ENCODE measurements around the gene ARHGAP44. TPM values are rescaled to one million over a fixed set of nuclear protein-coding genes. Genes with fewer than 3 reads are reported as not detected.

Gene ARHGAP44
- total and polyA plus RNA-seq, 2 experiments from 2014 or later: 5.8 to 16.4 TPM

DNA sequence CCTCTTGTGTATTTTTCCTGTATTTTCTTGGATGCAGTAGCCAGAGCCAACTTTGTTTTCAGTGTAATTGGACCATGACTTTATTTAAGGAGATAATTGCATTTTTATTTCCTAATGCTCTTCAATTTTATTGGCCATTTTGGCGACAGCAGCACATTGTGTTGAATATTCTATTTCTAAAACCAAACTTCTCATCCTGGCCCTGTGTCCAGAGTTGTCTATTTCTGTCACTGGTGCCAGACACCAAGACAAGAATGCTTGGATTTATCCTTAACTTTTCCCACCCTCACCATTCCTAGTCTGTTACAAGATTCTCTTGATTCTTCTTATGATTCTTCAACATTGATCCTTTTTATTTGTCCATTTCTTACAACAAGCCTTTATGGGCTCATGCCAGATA lies 37.1 kb downstream of the ARHGAP44 start:
- Histone ChIP-seq H3K27ac (ENCODE audit: low read depth) (no peak overlapping the region), H3K36me3 (ENCODE audit: insufficient read depth) (no peaks in the 10 kb centered on the region), H3K79me2 (replicated peaks; ENCODE audit: insufficient read depth) (peaks cover 46% of the 10 kb centered on the region; the same call in 1 of the 2 replicates), H3K9me2 (ENCODE audit: insufficient read depth) (peaks cover 7% of the 10 kb centered on the region), H3K4me1 (ENCODE audit: insufficient read depth) (no peaks in the 10 kb centered on the region), H4K20me1 (replicated peaks; ENCODE audit: insufficient read depth) (no peaks in the 10 kb centered on the region), H3F3A (replicated peaks; ENCODE audit: low read depth) (no peaks in the 10 kb centered on the region), H2AFZ (no peak overlapping the region), H3K27me3 (ENCODE audit: insufficient read depth) (no peaks in the 10 kb centered on the region), H3K4me3 (no peak overlapping the region), H3K4me2 (no peak overlapping the region)
- TF ChIP-seq, protein P1, sequence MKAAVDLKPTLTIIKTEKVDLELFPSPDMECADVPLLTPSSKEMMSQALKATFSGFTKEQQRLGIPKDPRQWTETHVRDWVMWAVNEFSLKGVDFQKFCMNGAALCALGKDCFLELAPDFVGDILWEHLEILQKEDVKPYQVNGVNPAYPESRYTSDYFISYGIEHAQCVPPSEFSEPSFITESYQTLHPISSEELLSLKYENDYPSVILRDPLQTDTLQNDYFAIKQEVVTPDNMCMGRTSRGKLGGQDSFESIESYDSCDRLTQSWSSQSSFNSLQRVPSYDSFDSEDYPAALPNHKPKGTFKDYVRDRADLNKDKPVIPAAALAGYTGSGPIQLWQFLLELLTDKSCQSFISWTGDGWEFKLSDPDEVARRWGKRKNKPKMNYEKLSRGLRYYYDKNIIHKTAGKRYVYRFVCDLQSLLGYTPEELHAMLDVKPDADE (IDR thresholded peaks at IDR 0.05): no peak
- TF ChIP-seq POLR2AphosphoS5 (IDR thresholded peaks at IDR 0.05; ENCODE audit: low read depth): no peak
- ATAC-seq (no peak), DNase-seq (ENCODE audit: low spot score) (no peak)
- no peaks in the 10 kb centered on the region for H3K4me1 Mint-ChIP-seq
- no peak overlapping the region for H3K4me3 Mint-ChIP-seq
- no peak overlapping the region for H3K27ac Mint-ChIP-seq
- H3K27me3 Mint-ChIP-seq (ENCODE audit: insufficient read depth, low read depth, poor library complexity): peaks cover 2% of the 10 kb centered on the region
- H3K9me3 Mint-ChIP-seq: peaks cover 6% of the 10 kb centered on the region
- H3K36me3 Mint-ChIP-seq (ENCODE audit: low read depth): peaks cover 7% of the 10 kb centered on the region; the same call in 2 of the 3 replicates

DNA sequence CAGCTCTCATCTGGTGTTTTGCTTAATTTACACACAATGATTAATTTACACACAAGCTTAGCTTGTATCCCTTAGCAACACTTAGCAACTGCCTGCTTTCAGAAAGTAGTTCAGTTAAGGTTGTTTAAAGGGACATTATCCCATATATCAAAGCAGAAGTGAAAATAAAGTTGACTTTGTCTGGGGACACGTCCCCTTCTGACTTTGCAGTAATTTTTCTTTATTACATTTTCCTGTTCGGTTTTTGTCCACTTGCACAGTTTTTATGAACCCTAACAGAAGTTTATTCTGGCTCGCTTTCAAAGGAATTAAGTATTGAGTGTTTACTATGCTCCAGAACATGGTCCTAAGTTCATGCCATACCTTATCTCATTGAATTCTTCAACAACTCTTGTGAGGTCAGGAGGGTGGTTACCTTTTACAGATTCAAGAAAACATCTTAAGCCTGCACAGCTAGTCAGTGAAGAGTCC lies 41.5 kb downstream of the ARHGAP44 start:
- Histone ChIP-seq H3K27ac (ENCODE audit: low read depth) (no peak overlapping the region), H3K36me3 (ENCODE audit: insufficient read depth) (no peaks in the 10 kb centered on the region), H2AFZ (no peak overlapping the region), H3K27me3 (ENCODE audit: insufficient read depth) (no peaks in the 10 kb centered on the region), H3K4me2 (no peak overlapping the region), H3F3A (replicated peaks; ENCODE audit: low read depth) (no peaks in the 10 kb centered on the region), H3K4me3 (no peak overlapping the region), H3K9me2 (ENCODE audit: insufficient read depth) (peaks cover 3% of the 10 kb centered on the region; the same call in 1 of the 2 replicates), H3K4me1 (ENCODE audit: insufficient read depth) (no peaks in the 10 kb centered on the region), H3K79me2 (replicated peaks; ENCODE audit: insufficient read depth) (peaks cover 64% of the 10 kb centered on the region), H4K20me1 (replicated peaks; ENCODE audit: insufficient read depth) (no peaks in the 10 kb centered on the region)
- Mint-ChIP-seq H3K27ac (no peak overlapping the region), H3K4me3 (no peak overlapping the region), H3K36me3 (ENCODE audit: low read depth) (peaks cover 16% of the 10 kb centered on the region), H3K9me3 (peaks cover 16% of the 10 kb centered on the region), H3K4me1 (peaks cover 3% of the 10 kb centered on the region; the same call in 1 of the 3 replicates), H3K27me3 (ENCODE audit: insufficient read depth, low read depth, poor library complexity) (peaks cover 5% of the 10 kb centered on the region)
- DNase-seq (ENCODE audit: low spot score) (no peak), ATAC-seq (no peak)
- TF ChIP-seq, protein P1 (IDR thresholded peaks at IDR 0.05): no peak
- TF ChIP-seq POLR2AphosphoS5 (IDR thresholded peaks at IDR 0.05; ENCODE audit: low read depth) (no peak), EZH2 (IDR thresholded peaks at IDR 0.05; ENCODE audit: low read depth, unreplicated experiment) (no peak), CREB1 (CRISPR knock-in tag; IDR thresholded peaks at IDR 0.05; ENCODE audit: low read depth) (no peak), NANOG (IDR thresholded peaks at IDR 0.05; ENCODE audit: borderline replicate concordance) (no peak), JUNB (IDR thresholded peaks at IDR 0.05; ENCODE audit: unreplicated experiment) (no peak), STAT1 (IDR thresholded peaks at IDR 0.05; ENCODE audit: unreplicated experiment) (no peak), ZNF114 (CRISPR knock-in tag; IDR thresholded peaks at IDR 0.05) (no peak)
- TF ChIP-seq, protein P2, sequence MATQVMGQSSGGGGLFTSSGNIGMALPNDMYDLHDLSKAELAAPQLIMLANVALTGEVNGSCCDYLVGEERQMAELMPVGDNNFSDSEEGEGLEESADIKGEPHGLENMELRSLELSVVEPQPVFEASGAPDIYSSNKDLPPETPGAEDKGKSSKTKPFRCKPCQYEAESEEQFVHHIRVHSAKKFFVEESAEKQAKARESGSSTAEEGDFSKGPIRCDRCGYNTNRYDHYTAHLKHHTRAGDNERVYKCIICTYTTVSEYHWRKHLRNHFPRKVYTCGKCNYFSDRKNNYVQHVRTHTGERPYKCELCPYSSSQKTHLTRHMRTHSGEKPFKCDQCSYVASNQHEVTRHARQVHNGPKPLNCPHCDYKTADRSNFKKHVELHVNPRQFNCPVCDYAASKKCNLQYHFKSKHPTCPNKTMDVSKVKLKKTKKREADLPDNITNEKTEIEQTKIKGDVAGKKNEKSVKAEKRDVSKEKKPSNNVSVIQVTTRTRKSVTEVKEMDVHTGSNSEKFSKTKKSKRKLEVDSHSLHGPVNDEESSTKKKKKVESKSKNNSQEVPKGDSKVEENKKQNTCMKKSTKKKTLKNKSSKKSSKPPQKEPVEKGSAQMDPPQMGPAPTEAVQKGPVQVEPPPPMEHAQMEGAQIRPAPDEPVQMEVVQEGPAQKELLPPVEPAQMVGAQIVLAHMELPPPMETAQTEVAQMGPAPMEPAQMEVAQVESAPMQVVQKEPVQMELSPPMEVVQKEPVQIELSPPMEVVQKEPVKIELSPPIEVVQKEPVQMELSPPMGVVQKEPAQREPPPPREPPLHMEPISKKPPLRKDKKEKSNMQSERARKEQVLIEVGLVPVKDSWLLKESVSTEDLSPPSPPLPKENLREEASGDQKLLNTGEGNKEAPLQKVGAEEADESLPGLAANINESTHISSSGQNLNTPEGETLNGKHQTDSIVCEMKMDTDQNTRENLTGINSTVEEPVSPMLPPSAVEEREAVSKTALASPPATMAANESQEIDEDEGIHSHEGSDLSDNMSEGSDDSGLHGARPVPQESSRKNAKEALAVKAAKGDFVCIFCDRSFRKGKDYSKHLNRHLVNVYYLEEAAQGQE (IDR thresholded peaks at IDR 0.05; ENCODE audit: unreplicated experiment): no peak
- TF ChIP-seq, protein P3, sequence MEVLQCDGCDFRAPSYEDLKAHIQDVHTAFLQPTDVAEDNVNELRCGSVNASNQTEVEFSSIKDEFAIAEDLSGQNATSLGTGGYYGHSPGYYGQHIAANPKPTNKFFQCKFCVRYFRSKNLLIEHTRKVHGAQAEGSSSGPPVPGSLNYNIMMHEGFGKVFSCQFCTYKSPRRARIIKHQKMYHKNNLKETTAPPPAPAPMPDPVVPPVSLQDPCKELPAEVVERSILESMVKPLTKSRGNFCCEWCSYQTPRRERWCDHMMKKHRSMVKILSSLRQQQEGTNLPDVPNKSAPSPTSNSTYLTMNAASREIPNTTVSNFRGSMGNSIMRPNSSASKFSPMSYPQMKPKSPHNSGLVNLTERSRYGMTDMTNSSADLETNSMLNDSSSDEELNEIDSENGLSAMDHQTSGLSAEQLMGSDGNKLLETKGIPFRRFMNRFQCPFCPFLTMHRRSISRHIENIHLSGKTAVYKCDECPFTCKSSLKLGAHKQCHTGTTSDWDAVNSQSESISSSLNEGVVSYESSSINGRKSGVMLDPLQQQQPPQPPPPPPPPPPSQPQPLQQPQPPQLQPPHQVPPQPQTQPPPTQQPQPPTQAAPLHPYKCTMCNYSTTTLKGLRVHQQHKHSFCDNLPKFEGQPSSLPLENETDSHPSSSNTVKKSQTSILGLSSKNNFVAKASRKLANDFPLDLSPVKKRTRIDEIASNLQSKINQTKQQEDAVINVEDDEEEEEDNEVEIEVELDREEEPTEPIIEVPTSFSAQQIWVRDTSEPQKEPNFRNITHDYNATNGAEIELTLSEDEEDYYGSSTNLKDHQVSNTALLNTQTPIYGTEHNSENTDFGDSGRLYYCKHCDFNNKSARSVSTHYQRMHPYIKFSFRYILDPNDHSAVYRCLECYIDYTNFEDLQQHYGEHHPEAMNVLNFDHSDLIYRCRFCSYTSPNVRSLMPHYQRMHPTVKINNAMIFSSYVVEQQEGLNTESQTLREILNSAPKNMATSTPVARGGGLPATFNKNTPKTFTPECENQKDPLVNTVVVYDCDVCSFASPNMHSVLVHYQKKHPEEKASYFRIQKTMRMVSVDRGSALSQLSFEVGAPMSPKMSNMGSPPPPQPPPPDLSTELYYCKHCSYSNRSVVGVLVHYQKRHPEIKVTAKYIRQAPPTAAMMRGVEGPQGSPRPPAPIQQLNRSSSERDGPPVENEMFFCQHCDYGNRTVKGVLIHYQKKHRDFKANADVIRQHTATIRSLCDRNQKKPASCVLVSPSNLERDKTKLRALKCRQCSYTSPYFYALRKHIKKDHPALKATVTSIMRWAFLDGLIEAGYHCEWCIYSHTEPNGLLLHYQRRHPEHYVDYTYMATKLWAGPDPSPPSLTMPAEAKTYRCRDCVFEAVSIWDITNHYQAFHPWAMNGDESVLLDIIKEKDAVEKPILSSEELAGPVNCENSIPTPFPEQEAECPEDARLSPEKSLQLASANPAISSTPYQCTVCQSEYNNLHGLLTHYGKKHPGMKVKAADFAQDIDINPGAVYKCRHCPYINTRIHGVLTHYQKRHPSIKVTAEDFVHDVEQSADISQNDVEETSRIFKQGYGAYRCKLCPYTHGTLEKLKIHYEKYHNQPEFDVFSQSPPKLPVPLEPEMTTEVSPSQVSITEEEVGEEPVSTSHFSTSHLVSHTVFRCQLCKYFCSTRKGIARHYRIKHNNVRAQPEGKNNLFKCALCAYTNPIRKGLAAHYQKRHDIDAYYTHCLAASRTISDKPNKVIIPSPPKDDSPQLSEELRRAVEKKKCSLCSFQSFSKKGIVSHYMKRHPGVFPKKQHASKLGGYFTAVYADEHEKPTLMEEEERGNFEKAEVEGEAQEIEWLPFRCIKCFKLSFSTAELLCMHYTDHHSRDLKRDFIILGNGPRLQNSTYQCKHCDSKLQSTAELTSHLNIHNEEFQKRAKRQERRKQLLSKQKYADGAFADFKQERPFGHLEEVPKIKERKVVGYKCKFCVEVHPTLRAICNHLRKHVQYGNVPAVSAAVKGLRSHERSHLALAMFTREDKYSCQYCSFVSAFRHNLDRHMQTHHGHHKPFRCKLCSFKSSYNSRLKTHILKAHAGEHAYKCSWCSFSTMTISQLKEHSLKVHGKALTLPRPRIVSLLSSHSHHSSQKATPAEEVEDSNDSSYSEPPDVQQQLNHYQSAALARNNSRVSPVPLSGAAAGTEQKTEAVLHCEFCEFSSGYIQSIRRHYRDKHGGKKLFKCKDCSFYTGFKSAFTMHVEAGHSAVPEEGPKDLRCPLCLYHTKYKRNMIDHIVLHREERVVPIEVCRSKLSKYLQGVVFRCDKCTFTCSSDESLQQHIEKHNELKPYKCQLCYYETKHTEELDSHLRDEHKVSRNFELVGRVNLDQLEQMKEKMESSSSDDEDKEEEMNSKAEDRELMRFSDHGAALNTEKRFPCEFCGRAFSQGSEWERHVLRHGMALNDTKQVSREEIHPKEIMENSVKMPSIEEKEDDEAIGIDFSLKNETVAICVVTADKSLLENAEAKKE (CRISPR knock-in tag; IDR thresholded peaks at IDR 0.05): no peak

All from GM23338 (cell line).